Peyer's patch (tissue), 4 donors: ENCODE measurements around the gene RET. TPM values are rescaled to one million over a fixed set of nuclear protein-coding genes. Genes with fewer than 3 reads are reported as not detected.

ENCODE experiments used
- DNase-seq, 3 donors: peaks; one replicate each; pipeline ENCODE4 v3.0.0-alpha.2; 2017 to 2019
- H3K27ac ChIP-seq, 4 donors: fragments of 200-600 bp; sonication (generic); one replicate each; pipeline ENCODE4 v1.5.1; 2016 to 2019
- H3K27me3 ChIP-seq, 2 donors: fragments of 200-600 bp; sonication (generic); one replicate each; pipeline ENCODE4 v1.5.1; 2019
- H3K36me3 ChIP-seq, 3 donors: fragments of 200-600 bp; sonication (generic); one replicate each; pipeline ENCODE4 v1.5.1; 2016 to 2019
- H3K4me1 ChIP-seq, 4 donors: fragments of 200-600 bp; sonication (generic); one replicate each; pipeline ENCODE4 v1.5.1; 2016 to 2019
- H3K4me3 ChIP-seq, 4 donors: fragments of 200-600 bp; sonication (generic); 1 replicate in 3 of 4; 2 replicates in 1 of 4; pipeline ENCODE4 v1.5.1; 2016 to 2019; ENCODE audit warnings: mild to moderate bottlenecking in 1 of 4
- H3K9me3 ChIP-seq, 4 donors: fragments of 200-600 bp; sonication (generic); one replicate each; pipeline ENCODE4 v1.5.1; 2016 to 2019; ENCODE audit warnings: mild to moderate bottlenecking in 1 of 4
- CTCF ChIP-seq, 6 experiments: fragments of 450-650 bp in 4 of 6; fragments of 200-600 bp in 2 of 6; sonication (generic) in 1 of 6; IDR thresholded peaks; one replicate each; pipeline ENCODE4 v1.5.1; 2017 to 2019; ENCODE audit warnings: antibody characterized with exemption in 6 of 6, mild to moderate bottlenecking in 3 of 6, moderate library complexity in 1 of 6
- POLR2A ChIP-seq, 2 donors: fragments of 450-650 bp; IDR thresholded peaks; one replicate each; pipeline ENCODE4 v1.5.1; 2017; ENCODE audit warnings: antibody characterized with exemption in 2 of 2, mild to moderate bottlenecking in 2 of 2, moderate library complexity in 2 of 2
- total RNA-seq, 4 donors: library from RNA; depleted of rRNA; stranded (reverse); fragments of >200 nt; gene quantifications; one replicate each; pipeline ENCODE4 v1.1.0, GENCODE V29; 2016

RET gene
- total RNA-seq, 4 donors from 2014 or later, result 1.2 to 5.8 (median 1.7) TPM

DNA sequence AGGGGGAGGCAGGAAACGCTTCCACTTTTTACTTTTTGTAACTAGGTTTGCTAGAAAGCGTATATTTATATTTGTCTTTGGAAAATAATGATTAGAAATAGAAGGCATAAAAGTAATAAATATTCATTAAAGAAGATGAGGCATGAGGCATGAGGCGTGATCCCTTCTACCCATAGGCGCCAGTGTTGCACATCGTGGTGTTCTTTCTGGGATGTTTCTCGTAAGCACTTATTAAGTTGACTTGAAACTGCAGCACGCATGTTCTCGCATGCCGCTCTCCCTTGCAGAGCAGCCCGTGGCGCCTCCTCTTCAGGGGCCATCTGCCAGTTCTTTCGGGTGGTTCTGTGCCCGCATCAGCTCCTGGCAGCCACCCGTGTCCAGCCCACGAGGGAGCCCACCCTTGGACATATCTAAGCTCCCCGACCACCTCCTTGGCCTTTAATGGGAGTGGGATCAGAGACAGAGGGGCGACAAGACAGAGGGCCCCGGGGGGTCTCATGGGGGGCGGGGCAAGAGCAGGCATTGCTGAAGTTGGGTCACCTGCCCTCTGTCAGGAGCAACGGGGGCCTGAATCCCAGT lies 32.9 kb downstream of the RET start:
- H3K4me1 ChIP-seq, result peaks cover 0 to 10% (median 3%) of the 10 kb centered on the region in 4 donors
- H3K4me3 ChIP-seq, result no peak overlapping the region
- H3K36me3 ChIP-seq, result no peaks in the 10 kb centered on the region
- no peak for DNase-seq
- H3K27ac ChIP-seq, result no peak overlapping the region
- no peaks in the 10 kb centered on the region for H3K27me3 ChIP-seq
- H3K9me3 ChIP-seq, result no peaks in the 10 kb centered on the region
- TF ChIP-seq CTCF (IDR thresholded peaks at IDR 0.05) (no peak), POLR2A (IDR thresholded peaks at IDR 0.05) (no peak)

- Histone ChIP-seq H3K27ac (no peak overlapping the region), H3K4me3 (no peak overlapping the region), H3K27me3 (no peaks in the 10 kb centered on the region), H3K9me3 (no peaks in the 10 kb centered on the region), H3K4me1 (peaks cover 0 to 5% (median 1%) of the 10 kb centered on the region in 4 donors), H3K36me3 (no peaks in the 10 kb centered on the region)
- TF ChIP-seq POLR2A (IDR thresholded peaks at IDR 0.05), result no peak
- TF ChIP-seq CTCF (IDR thresholded peaks at IDR 0.05), result no peak
- no peak for DNase-seq
Observed at GRCh38 chr10:43110338-43111071, 33.6 kb downstream of the RET start.

GRCh38 chr10:43111101-43111500 lies 34.2 kb downstream of the RET start:
- Histone ChIP-seq H3K4me3 (no peak overlapping the region), H3K27me3 (no peaks in the 10 kb centered on the region), H3K36me3 (no peaks in the 10 kb centered on the region), H3K4me1 (no peaks in the 10 kb centered on the region), H3K9me3 (no peaks in the 10 kb centered on the region), H3K27ac (no peak overlapping the region)
- TF ChIP-seq CTCF (IDR thresholded peaks at IDR 0.05), result no peak
- TF ChIP-seq POLR2A (IDR thresholded peaks at IDR 0.05), result no peak
- DNase-seq, result no peak

GRCh38 chr10:43111921-43112607 lies 35.2 kb downstream of the RET start:
- no peak for DNase-seq
- TF ChIP-seq POLR2A (IDR thresholded peaks at IDR 0.05), result no peak
- no peaks in the 10 kb centered on the region for H3K4me1 ChIP-seq

DNA sequence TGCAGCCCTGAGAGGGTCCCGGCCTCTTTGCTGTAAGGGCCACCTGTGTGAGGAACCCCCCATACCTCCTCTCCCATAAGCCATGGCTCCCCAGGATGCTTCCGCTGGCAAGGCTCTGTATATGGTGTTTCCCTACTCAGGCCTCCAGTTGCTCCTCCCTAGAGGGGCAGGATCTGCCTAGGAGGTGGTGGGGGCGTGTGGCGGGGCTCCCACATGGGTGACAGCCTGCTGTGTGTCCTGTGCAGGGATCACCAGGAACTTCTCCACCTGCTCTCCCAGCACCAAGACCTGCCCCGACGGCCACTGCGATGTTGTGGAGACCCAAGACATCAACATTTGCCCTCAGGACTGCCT lies 35.7 kb downstream of the RET start:
- TF ChIP-seq POLR2A (IDR thresholded peaks at IDR 0.05) (no peak), CTCF (IDR thresholded peaks at IDR 0.05) (no peak)
- no peak overlapping the region for H3K4me3 ChIP-seq
- H3K36me3 ChIP-seq, result no peaks in the 10 kb centered on the region
- DNase-seq, result no peak
- no peaks in the 10 kb centered on the region for H3K4me1 ChIP-seq
- no peak overlapping the region for H3K27ac ChIP-seq
- no peaks in the 10 kb centered on the region for H3K9me3 ChIP-seq
- H3K27me3 ChIP-seq, result no peaks in the 10 kb centered on the region

More at GRCh38 chr10:43111921-43112607, 35.2 kb downstream of the RET start:
- no peaks in the 10 kb centered on the region for H3K9me3 ChIP-seq
- H3K4me3 ChIP-seq, result no peak overlapping the region
- no peak overlapping the region for H3K27ac ChIP-seq
- no peaks in the 10 kb centered on the region for H3K27me3 ChIP-seq
- no peaks in the 10 kb centered on the region for H3K36me3 ChIP-seq
